NCI-H774 (cell line): ENCODE data around the gene EFNA5.
"Not testable (repeated sequence)": the region's sequence is repeated elsewhere in the genome, so short reads cannot be mapped to it uniquely, and the experiment has no call there.

Experiments used
- DNase-seq: peaks from one replicate; lab custom pipeline; 2025; lab: John Stamatoyannopoulos, UW

EFNA5 gene

GRCh38 chr5:107517185-107518033 is 153.3 kb downstream of the EFNA5 start:
- no peak for DNase-seq

- DNase-seq = no peak
These were observed 154.1 kb downstream of the EFNA5 start for GRCh38 chr5:107516452-107517184.

- no peak for DNase-seq
These were observed 155.1 kb downstream of the EFNA5 start for GRCh38 chr5:107515521-107516080.

- no peak for DNase-seq
These were observed 156.4 kb downstream of the EFNA5 start for GRCh38 chr5:107514305-107514704.

GRCh38 chr5:107513337-107514085 is 157.2 kb downstream of the EFNA5 start:
- DNase-seq = no peak

GRCh38 chr5:107512029-107512428 is 158.7 kb downstream of the EFNA5 start:
- no peak for DNase-seq

- DNase-seq = no peak
These were observed 160.6 kb downstream of the EFNA5 start for GRCh38 chr5:107510125-107510524.

- no peak for DNase-seq
These were observed 162.6 kb downstream of the EFNA5 start for GRCh38 chr5:107508097-107508496.

GRCh38 chr5:107505763-107506534 is 164.8 kb downstream of the EFNA5 start:
- no peak for DNase-seq

- DNase-seq = no peak
These were observed 166.3 kb downstream of the EFNA5 start for GRCh38 chr5:107504424-107504823.

GRCh38 chr5:107502676-107503060 is 168.1 kb downstream of the EFNA5 start:
- no peak for DNase-seq

- no peak for DNase-seq
These were observed 168.6 kb downstream of the EFNA5 start for GRCh38 chr5:107501965-107502675.

GRCh38 chr5:107500840-107501239 is 169.9 kb downstream of the EFNA5 start:
- DNase-seq = no peak

- no peak for DNase-seq
These were observed 170.4 kb downstream of the EFNA5 start for GRCh38 chr5:107500347-107500746.

GRCh38 chr5:107499776-107500175 is 171.0 kb downstream of the EFNA5 start:
- no peak for DNase-seq

GRCh38 chr5:107499237-107499636 is 171.5 kb downstream of the EFNA5 start:
- DNase-seq = no peak

GRCh38 chr5:107496466-107496865 is 174.3 kb downstream of the EFNA5 start:
- DNase-seq = no peak

GRCh38 chr5:107494129-107494528 is 176.6 kb downstream of the EFNA5 start:
- not testable (repeated sequence) for DNase-seq

- no peak for DNase-seq
These were observed 183.6 kb downstream of the EFNA5 start for GRCh38 chr5:107487056-107487542.

- no peak for DNase-seq
These were observed 184.2 kb downstream of the EFNA5 start for GRCh38 chr5:107486489-107486888.

- DNase-seq = no peak
These were observed 185.6 kb downstream of the EFNA5 start for GRCh38 chr5:107485184-107485583.
